HTERT RPE-1 (cell line): ENCODE measurements around the gene PRRG4.
"Not testable (repeated sequence)": the region's sequence is repeated elsewhere in the genome, so short reads cannot be mapped to it uniquely, and the experiment has no call there.

Experiments
- in situ Hi-C: fragments of 300-500 bp; cut with MboI; formaldehyde crosslinking; loops from 4 replicates; pipeline ENCODE4 v1.14.3; 2020; ENCODE audit warnings: low sequenced_read_pairs

Gene PRRG4

GRCh38 chr11:32829680-32830412 lies at the start of gene PRRG4:
TSS of gene PRRG4 (plus strand) at chr11:32829927. CDS start at chr11:32830530, 603 bp downstream.
- in situ Hi-C loops, result no loop called here

- in situ Hi-C loops, result not testable (repeated sequence)
Observed at GRCh38 chr11:32780839-32781238, 48.9 kb upstream of the PRRG4 start.

GRCh38 chr11:32781721-32782120 lies 48.0 kb upstream of the PRRG4 start:
- in situ Hi-C loops, result no loop called here

- in situ Hi-C loops, result no loop called here
Observed at GRCh38 chr11:32785262-32785661, 44.5 kb upstream of the PRRG4 start.

GRCh38 chr11:32786811-32787210 lies 42.9 kb upstream of the PRRG4 start:
- in situ Hi-C loops, result no loop called here

- in situ Hi-C loops, result no loop called here
Observed at GRCh38 chr11:32790916-32791315, 38.8 kb upstream of the PRRG4 start.

GRCh38 chr11:32792111-32792947 lies 37.4 kb upstream of the PRRG4 start:
- in situ Hi-C loops, result no loop called here

- in situ Hi-C loops, result no loop called here
Observed at GRCh38 chr11:32792948-32793475, 36.7 kb upstream of the PRRG4 start.

GRCh38 chr11:32794439-32794838 lies 35.3 kb upstream of the PRRG4 start, which contains the start of gene CCDC73:
TSS of gene CCDC73 (minus strand) at chr11:32794662. CDS start at chr11:32760243, 34,419 bp downstream.
- in situ Hi-C loops, result no loop called here

- in situ Hi-C loops, result no loop called here
Observed at GRCh38 chr11:32796425-32796824, 33.3 kb upstream of the PRRG4 start.

GRCh38 chr11:32809313-32809712 lies 20.4 kb upstream of the PRRG4 start:
- in situ Hi-C loops, result no loop called here

- in situ Hi-C loops, result no loop called here
Observed at GRCh38 chr11:32817181-32817851, 12.4 kb upstream of the PRRG4 start.

GRCh38 chr11:32817852-32818183 lies 11.9 kb upstream of the PRRG4 start:
- in situ Hi-C loops, result no loop called here

GRCh38 chr11:32819187-32819586 lies 10.5 kb upstream of the PRRG4 start:
- in situ Hi-C loops, result no loop called here

GRCh38 chr11:32820497-32820896 lies 9.2 kb upstream of the PRRG4 start:
- in situ Hi-C loops, result no loop called here

- in situ Hi-C loops, result no loop called here
Observed at GRCh38 chr11:32821517-32821916, 8.2 kb upstream of the PRRG4 start.

- in situ Hi-C loops, result no loop called here
Observed at GRCh38 chr11:32821917-32822560, 7.7 kb upstream of the PRRG4 start.

- in situ Hi-C loops, result not testable (repeated sequence)
Observed at GRCh38 chr11:32823617-32824016, 6.1 kb upstream of the PRRG4 start.

- in situ Hi-C loops, result no loop called here
Observed at GRCh38 chr11:32826113-32826512, 3.6 kb upstream of the PRRG4 start.

GRCh38 chr11:32827276-32827675 lies 2.5 kb upstream of the PRRG4 start:
- in situ Hi-C loops, result no loop called here

- in situ Hi-C loops, result no loop called here
Observed at GRCh38 chr11:32829157-32829679, 509 bp upstream of the PRRG4 start.
